Mesodermal cell (in vitro differentiated cells): ENCODE measurements around the gene CCDC107.

Experiments
- H3K27ac ChIP-seq: 2 replicates; pipeline ENCODE4 v1.7.0; 2013; ENCODE audit warnings: mild to moderate bottlenecking, low read depth, low read length, moderate library complexity; ENCODE audit not compliant: severe bottlenecking
- H3K36me3 ChIP-seq: 2 replicates; pipeline ENCODE4 v1.7.1; 2013; ENCODE audit warnings: mild to moderate bottlenecking, low read length, moderate library complexity; ENCODE audit not compliant: control insufficient read depth, insufficient read depth
- H3K4me1 ChIP-seq: one replicate; pipeline ENCODE4 v1.7.1; 2013; ENCODE audit warnings: mild to moderate bottlenecking, low read length; ENCODE audit not compliant: insufficient read depth, control insufficient read depth, poor library complexity, severe bottlenecking
- H3K4me3 ChIP-seq: 2 replicates; pipeline ENCODE4 v1.7.0; 2013; ENCODE audit warnings: low read length, control low read depth, mild to moderate bottlenecking; ENCODE audit not compliant: insufficient read depth, poor library complexity, severe bottlenecking; ENCODE audit errors: extremely low read depth
- H3K9me3 ChIP-seq: 2 replicates; pipeline ENCODE4 v1.7.1; 2013; ENCODE audit warnings: mild to moderate bottlenecking, low read length, moderate library complexity; ENCODE audit not compliant: control insufficient read depth
- WGBS, 2 experiments: methylation state at CpG; one replicate each; pipeline ENCODE4 v1.1.5; 2013; ENCODE audit warnings: missing lambda C conversion rate in 2 of 2; ENCODE audit not compliant: insufficient coverage in 2 of 2; 5-methylcytosine and 5-hydroxymethylcytosine counted together

The CCDC107 gene

DNA sequence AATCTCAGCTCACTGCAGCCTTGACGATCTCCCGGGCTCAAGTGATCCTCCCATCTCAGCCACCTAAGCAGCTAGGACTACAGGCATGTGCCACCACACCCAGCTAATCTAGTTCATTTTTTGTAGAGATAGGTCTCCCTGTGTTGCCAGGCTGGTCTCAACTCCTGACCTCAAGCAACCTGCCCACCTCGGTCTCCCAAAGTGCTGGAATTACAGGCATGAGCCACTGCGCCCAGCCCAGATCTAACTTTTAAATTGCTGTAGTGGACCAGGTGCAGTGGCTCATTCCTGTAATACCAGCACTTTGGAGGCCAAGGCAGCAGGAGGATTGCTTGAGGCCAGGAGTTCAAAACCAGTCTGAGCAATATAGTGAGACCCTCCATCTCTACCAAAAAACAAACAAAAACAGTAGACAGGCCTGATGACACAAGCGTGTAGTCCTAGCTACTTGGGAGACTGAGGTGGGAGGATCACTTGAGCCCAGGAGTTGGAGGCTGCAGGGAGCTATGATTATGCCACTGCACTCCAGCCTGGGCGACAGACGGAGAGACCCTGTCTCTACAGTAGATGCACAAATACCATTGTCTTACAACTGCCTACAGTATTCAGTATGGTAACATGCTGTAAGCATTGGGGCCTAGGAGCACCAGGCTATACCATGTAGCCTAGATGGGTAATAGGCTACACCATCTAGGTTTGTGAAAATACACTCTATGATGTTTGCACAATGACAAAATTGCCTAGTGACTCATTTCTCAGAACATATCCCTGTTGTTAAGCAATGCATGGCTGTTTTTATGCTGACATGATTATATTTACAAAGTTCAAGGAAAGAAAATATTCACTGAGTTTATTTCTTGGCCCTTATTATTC, 5.9 kb upstream of the CCDC107 start:
- Histone ChIP-seq H3K9me3 (no peaks in the 10 kb centered on the region), H3K27ac (no peak overlapping the region), H3K4me1 (peaks cover 17% of the 10 kb centered on the region), H3K36me3 (no peaks in the 10 kb centered on the region), H3K4me3 (no peak overlapping the region)
- 86 to 93% methylated on average over 4 to 5 of the region's 7 CpGs for WGBS, 2 experiments

GRCh38 chr9:35652829-35653209, 5.3 kb upstream of the CCDC107 start:
- Histone ChIP-seq H3K27ac (no peak overlapping the region), H3K9me3 (no peaks in the 10 kb centered on the region), H3K4me1 (peaks cover 17% of the 10 kb centered on the region), H3K4me3 (no peak overlapping the region), H3K36me3 (no peaks in the 10 kb centered on the region)
- WGBS, 2 experiments, result 97% methylated on average over 5 to 6 of the region's 8 CpGs

DNA sequence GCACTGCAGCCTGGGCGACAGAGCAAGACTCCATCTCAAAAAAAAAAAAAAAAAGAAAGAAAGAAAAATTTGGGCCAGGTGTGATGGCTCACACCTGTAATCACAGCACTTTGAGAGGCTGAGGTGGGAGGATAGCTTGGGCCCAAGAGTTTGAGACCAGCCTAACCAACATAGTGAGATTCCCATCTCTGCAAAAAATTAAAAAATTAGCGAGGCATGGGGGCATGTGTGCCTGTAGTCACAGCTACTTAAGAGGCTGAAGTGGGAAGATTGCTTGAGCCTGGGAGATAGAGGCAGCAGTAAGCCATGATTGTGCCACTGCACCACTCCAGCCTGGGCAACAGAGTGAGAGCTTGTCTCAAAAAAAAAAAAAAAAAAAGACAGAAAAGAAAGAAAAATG, 4.5 kb upstream of the CCDC107 start:
- H3K36me3 ChIP-seq, result no peaks in the 10 kb centered on the region
- H3K9me3 ChIP-seq, result no peaks in the 10 kb centered on the region
- H3K4me1 ChIP-seq, result peaks cover 17% of the 10 kb centered on the region
- 100% methylated on average over 1 of the region's 2 CpGs for WGBS, 2 experiments
- no peak overlapping the region for H3K4me3 ChIP-seq
- no peak overlapping the region for H3K27ac ChIP-seq

DNA sequence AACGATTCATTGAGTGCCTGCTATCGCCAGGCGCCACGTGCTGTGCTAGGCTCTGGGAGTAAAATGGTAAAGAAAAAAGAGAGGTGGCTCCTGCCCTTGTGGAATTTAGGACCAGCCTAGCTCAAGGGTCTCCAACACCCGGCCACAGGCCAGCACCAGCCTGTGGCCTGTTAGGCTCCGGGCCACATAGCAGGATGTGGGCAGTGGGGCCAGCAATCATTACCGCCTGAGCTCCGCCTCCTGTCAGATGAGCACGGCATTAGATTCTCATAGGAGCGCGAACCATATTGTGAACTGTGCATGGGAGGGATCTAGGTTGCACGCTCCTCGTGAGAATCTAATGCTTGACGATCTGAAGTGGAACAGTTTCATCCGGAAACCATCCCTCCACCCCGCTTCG, 1.7 kb upstream of the CCDC107 start:
- WGBS, 2 experiments, result 85 to 92% methylated on average over 14 to 15 of the region's 17 CpGs
- no peak overlapping the region for H3K27ac ChIP-seq
- H3K36me3 ChIP-seq, result peaks cover 13% of the 10 kb centered on the region
- H3K4me1 ChIP-seq, result peaks cover 10% of the 10 kb centered on the region
- H3K9me3 ChIP-seq, result no peaks in the 10 kb centered on the region
- H3K4me3 ChIP-seq, result no peak overlapping the region

- Histone ChIP-seq H3K4me3 (peak overlapping the region; percentile 33), H3K27ac (peak overlapping the region; percentile 100), H3K36me3 (peaks cover 17% of the 10 kb centered on the region), H3K9me3 (no peaks in the 10 kb centered on the region), H3K4me1 (peaks cover 10% of the 10 kb centered on the region)
- 51 to 53% methylated on average over 24 to 25 of the region's 25 CpGs for WGBS, 2 experiments
Observed at GRCh38 chr9:35656831-35657545, 1.1 kb upstream of the CCDC107 start.

DNA sequence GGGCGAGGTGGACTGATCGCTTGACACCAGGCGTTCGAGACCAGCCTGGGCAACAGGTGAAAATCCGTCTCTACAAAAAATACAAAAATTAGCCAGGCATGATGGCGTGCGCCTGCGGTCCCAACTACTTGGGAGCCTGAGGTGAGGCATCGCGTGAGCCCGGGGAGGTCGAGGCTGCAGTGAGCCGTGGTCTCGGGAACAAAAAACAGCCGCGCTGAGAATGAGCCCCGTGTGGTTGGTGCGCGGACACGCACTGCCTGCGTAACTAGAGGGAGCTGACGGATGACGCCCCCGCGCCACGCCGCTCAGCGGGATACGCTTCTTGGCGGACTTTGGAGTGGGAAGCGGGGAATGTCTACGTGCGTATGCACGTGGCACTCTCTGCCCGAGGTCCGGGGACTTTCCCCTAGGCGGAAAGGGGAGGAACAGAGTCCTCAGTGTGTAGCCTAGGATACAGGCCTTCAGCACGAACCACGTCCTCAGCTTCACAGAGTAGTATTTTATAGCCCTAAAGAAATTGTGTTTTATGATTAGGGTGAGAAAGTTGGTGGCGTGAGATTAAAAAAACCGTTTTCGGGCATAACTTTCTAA, 451 bp upstream of the CCDC107 start, which contains the start of gene RMRP:
Gene RMRP (minus strand): TSS at position 474 of the 591 bp plus-strand sequence.
- Histone ChIP-seq H3K27ac (peak within 1 kb of the TSS; percentile 100), H3K4me3 (peak within 1 kb of the TSS; percentile 70), H3K9me3 (no peaks in the 10 kb centered on the region), H3K4me1 (peaks cover 15% of the 10 kb centered on the region), H3K36me3 (peaks cover 23% of the 10 kb centered on the region)
- WGBS, 2 experiments, result 3 to 4% methylated on average over 32 to 39 of the region's 42 CpGs

- peaks cover 23% of the 10 kb centered on the region for H3K36me3 ChIP-seq
- no peaks in the 10 kb centered on the region for H3K9me3 ChIP-seq
- H3K4me3 ChIP-seq, result peak overlapping the region; percentile 70
- H3K27ac ChIP-seq, result no peak overlapping the region
- H3K4me1 ChIP-seq, result peaks cover 18% of the 10 kb centered on the region
- WGBS, 2 experiments, result 0 to 6% methylated on average over 2 of the region's 2 CpGs
Observed at GRCh38 chr9:35658968-35659220, 802 bp downstream of the CCDC107 start.

DNA sequence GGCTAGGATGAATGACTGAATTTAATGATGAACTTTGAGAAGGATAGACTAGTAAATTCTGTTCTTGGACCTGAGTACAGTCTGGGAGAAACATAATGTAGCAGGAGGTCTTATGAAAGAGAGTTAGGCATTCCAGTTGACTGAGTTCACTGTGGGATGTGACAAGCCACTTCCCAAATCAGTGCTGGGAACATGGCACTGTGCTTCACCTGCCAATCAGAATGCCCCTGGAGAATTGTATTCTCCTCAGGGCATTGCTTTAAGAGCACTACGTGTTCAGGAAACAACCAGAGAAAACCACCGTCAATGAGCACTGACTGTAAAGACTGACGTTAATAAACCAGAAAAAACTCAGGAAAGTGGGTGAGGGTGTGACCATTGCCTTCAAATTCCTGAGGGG, 1.2 kb downstream of the CCDC107 start:
- Histone ChIP-seq H3K9me3 (no peaks in the 10 kb centered on the region), H3K36me3 (peaks cover 23% of the 10 kb centered on the region), H3K4me1 (peaks cover 23% of the 10 kb centered on the region), H3K4me3 (peak overlapping the region; percentile 70), H3K27ac (no peak overlapping the region)
- WGBS, 2 experiments, result 92 to 100% methylated on average over 3 of the region's 3 CpGs

GRCh38 chr9:35660966-35661415, 2.9 kb downstream of the CCDC107 start:
- H3K9me3 ChIP-seq, result no peaks in the 10 kb centered on the region
- H3K4me1 ChIP-seq, result peaks cover 28% of the 10 kb centered on the region
- peaks cover 23% of the 10 kb centered on the region for H3K36me3 ChIP-seq
- no peak overlapping the region for H3K4me3 ChIP-seq
- no peak overlapping the region for H3K27ac ChIP-seq
- WGBS, 2 experiments, result 84 to 86% methylated on average over 6 of the region's 9 CpGs

DNA sequence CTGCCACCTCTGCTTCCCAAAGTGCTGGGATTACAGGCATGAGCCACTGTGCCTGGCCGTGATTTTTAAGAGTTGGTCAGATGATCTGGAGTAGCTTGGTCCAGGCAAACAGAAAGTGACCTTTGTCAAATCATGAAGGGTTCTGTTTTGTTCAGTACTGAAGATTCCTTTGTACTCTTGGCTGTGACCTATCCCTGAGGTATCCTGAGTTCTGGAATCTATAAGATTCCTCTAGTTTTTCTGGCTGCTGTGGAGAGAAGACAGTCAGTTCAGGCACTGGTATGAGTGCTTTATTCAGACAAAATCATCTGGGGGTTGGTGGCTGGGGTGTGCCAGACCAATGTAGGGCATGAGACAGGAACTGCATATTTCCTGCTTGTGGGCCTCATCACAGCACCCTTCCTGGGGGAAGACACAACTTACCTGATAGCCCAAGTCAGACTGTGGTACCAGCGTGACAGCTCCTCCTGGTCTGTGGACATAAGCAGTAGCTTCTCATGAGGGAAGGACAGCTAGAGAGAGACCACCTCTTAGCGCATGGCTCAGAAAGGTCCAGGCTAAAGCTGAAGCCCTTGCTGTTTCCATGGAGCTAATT, 3.8 kb downstream of the CCDC107 start:
- Histone ChIP-seq H3K9me3 (no peaks in the 10 kb centered on the region), H3K27ac (no peak overlapping the region), H3K4me3 (no peak overlapping the region), H3K4me1 (peaks cover 28% of the 10 kb centered on the region), H3K36me3 (peaks cover 23% of the 10 kb centered on the region)
- 81 to 90% methylated on average over 3 of the region's 3 CpGs for WGBS, 2 experiments
